NOMO-1 treated with DMSO at 0.1 percent for 48 hours (cell line): ENCODE data around the gene UBXN6.
A peak's percentile ranks its signal among the peaks of the same experiment; 100 is the strongest.

Source experiments
- DNase-seq: peaks from one replicate; lab custom pipeline; 2025; ENCODE audit not compliant: unreplicated experiment; lab: John Stamatoyannopoulos, UW

The UBXN6 gene

DNA sequence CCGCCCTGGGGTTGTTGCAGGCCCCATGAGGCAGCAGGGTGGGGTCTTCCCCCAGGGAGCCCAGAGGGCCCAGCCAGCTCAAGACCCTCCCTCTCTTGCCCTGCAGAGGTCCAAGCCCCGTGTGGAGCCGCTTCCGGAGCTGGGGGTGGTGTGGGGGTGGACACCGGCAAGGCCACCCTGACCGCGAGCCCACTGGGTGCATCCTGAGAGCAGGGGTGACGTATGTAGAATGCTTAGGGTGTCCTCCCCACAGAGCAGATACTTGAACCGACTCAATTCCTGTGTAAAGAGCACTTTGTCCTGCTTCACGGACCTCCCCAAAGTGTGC is 14.8 kb downstream of the UBXN6 start:
- DNase-seq: no peak

DNA sequence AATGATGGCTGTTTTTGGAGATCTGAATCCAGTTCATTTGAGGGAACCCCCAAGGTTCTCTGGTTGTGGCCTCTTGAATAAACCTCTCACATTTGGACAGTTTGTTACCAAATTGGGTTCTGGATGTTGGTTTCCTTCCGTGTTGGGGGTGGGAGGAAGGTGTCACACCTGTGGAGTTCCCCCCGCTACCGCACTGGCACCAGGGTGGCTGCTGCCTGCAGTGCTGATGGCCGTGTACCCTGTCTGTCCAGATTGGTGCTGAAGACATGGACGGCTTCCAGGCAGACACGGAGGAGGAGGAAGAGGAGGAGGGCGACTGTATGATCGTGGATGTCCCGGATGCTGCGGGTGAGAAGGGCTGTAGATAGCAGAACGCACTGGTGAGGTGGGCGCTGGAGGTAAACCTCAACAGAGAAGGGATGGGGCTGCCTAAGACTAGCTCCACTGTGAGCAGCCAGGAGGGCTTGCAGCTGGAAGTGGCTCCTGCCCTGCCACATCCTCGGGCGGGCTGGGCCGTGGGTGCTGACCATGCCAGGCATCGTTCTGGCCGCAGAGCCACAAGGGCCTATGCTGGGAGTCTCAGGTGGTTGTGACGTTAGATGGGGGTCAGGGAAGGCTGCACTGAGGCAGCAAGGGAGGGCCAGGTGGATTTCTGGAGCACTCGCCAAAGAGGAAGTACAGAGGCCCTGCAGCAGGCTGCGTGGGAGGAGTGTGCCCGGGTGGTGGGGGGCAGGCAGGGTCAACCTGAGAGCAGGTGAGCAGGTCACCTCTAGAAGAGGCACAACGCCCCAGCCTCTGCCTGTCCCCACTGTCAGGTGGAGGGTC is 15.4 kb downstream of the UBXN6 start:
- no peak for DNase-seq

DNA sequence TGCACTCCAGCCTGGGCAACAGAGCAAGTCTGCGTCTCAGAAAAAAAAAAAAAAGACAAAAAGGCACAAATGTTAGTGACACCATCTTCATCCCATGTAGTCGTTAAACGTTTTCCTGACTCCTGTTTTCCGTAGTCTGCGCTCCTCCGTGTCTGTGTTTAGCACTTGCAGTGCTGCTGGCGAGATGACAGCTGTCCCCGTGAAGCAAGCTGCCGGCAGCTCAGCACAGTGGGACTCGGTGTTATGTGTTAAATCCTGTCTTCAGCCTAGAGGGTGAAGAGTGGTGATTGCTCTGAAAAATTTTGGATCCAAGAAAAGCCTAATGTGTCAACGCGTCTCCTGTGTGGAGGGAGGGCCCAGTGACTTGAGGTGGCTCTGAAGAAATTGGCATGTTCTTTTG is 18.4 kb downstream of the UBXN6 start:
- DNase-seq: no peak

DNA sequence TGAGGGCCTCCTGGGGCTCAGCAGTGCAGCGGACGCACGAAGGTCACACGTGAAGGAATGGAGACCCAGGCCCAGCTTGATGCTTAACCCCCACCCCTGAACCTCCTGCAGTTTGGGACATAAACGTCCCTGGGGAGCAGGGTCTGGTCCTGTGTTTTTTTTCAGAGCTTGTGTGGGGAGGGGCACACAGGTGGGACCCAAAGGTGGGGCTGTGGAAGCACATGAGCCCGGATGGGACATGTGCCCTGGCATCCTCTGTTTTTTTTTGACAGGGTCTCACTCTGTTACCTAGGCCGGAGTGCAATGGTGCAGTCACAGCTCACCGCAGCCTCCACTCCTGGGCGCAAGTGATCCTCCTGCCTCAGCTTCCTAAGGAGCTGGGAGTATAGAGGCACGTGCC is 20.5 kb downstream of the UBXN6 start:
- DNase-seq: no peak

DNA sequence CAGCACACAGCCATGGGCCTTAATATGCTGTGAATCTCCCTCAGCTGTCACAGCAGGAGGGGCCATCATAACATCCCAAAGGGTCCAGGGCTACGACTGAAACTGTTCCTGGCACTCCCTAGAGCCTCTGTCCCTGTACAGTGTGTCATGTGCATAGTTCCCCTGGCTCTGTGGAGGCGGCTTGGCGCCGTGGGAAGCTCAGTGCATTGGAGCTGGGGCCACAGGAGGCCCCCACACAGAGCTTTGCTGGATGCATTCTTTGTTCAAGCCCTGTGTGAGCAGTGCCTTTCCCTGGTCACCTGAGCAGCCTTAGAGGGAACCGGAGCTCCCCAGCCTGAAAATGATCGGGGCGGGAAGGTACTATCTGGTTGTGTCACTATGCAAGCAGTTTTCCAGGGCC is 21.4 kb downstream of the UBXN6 start:
- DNase-seq: no peak

DNA sequence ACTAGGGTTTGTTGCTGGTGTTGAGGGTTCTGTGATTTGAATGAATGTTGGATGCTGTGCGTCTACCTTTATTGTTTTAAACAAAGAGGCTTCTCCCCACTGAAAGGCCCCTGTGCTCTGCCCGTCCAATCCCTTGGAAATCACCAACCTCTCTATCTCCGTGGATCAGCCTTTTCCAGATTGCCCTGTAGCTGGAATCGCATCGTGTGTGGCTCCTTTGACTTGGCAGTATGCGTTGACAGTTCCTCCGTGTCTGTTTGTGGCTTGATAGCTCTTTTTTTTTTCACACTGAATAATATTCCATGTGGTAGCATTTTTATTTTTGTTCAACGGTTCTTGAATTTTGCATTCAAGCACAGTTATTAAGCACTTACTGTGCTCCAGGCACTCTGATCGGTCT is 23.2 kb downstream of the UBXN6 start:
- DNase-seq: no peak

DNA sequence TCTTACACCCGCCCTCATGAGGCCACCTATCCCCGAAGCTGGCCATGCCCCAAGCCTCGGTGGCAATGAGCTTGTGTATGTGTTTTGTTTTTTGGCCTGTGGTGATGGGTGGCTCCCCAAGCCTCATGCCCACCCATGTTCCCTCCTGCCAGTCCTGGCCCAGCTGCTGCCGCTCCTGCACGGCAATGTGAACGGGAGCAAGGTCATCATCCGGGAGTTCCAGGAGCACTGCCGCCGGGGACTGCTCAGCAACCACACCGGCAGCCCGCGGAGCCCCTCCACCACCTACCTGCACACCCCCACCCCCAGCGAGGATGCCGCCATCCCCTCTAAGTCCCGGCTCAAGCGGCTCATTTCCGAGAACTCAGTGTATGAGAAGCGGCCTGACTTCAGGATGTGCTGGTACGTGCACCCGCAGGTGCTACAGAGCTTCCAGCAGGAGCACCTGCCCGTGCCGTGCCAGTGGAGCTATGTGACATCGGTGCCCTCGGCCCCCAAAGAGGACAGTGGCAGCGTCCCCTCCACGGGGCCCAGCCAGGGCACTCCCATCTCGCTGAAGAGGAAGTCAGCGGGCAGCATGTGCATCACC is 24.6 kb downstream of the UBXN6 start:
- no peak for DNase-seq

DNA sequence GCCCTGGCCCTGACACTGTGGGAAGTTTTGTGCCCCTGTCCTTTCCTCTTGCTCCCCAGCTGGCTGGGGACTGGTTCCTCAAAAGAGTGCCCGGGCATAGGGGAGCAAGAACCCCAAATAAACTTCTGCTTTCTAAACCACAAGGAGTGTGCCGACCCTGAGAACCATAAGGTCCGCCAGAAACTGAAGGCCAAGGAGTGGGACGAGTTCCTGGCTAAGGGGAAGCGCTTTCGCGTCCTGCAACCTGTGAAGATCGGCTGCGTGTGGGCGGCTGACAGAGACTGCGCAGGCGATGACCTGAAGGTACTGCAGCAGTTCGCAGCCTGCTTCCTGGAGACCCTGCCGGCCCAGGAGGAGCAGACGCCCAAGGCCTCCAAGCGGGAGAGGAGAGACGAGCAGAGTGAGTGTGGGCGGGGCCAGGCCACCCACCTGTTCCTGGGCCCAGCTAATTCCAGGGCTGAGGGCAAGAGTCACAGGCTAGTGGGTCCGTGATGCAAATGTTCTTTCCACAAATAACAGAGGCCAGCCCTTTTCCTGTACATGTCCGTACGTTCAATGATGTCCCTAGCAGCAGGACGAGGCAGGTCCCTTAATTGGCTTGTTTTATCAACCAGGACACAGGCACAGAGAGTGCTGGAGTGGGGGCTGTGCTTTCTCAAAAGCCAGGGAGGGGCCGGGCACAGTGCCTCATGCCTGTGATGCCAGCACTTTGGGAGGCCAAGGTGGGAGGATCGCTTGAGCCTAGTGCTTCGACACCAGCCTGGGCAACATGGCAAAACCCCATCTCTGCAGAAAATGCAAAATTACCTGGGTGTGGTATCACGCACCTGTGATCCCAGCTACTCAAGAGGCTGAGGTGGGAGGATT is 25.6 kb downstream of the UBXN6 start:
- DNase-seq: peak; percentile 87

DNA sequence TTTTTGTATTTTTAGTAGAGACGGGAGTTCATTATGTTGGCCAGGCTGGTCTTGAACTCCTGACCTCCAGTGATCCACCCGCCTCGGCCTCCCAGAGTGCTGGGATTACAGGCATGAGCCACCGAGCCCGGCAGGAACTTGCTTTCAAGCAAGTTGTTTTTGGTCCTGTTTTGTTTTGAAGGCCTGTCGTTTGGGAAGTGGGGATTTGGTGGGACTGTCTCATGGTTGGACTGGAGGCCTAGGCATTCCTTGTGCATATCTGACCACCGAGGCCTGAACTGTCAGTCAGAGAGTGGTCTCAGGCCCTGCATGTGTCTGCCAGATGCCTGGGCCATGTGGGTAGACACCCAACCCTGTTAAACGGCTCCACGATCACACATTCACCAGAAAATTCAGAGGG is 26.3 kb downstream of the UBXN6 start:
- DNase-seq: no peak

DNA sequence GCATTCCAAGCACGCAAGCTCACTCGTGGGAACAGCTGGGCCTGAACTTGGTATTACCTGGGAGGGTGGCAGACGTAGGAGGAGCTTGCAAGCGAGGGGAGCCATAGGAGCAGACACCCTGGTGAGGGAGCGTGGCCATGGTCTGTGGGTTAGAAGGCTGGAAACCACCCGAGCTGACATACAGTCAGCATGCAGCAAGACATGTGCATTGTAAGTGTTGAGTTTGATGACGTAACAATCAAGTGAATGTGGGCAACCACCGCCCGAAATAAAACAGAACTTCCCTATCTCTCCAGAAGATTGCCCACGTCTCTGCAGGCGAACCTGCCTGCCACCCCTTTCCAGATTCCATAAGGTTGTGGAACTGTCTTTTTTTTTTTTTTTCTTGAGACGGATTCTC is 26.8 kb downstream of the UBXN6 start:
- DNase-seq: peak; percentile 84

DNA sequence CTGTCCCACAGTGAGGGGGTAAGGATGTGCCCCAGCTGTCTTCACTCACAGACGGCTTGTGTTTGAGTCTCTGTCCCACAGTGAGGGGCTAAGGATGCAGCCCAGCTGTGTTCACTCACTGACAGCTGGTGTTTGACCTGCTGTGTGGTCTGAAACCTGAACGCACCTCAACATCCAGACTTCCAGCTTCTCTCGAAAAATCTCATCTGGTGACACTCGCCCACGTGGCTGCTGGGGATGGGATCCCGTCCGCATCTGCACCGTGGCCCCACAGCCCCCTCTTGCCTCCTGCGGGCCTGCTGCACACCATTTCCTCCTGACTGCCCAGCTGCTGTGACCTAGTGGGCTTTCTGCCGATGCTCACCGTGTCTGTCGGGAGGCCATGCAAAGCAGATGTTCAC is 27.8 kb downstream of the UBXN6 start:
- DNase-seq: no peak

DNA sequence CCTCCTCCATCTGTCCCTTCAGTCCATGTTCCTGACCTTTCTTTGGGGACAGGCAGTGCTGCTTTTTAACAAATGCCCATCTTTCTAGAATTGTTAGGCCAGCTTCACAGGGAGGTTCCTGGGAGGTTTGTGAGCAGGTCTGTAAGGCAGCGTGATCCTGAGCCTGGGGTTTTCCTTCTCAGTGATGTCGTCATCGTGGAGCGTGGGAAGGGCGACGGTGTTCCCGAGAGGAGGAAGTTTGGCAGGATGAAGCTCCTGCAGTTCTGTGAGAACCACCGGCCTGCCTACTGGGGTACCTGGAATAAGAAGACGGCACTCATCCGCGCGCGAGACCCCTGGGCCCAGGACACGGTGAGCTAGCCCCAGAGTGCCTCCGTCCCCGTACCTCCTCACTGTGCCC is 28.3 kb downstream of the UBXN6 start:
- no peak for DNase-seq

DNA sequence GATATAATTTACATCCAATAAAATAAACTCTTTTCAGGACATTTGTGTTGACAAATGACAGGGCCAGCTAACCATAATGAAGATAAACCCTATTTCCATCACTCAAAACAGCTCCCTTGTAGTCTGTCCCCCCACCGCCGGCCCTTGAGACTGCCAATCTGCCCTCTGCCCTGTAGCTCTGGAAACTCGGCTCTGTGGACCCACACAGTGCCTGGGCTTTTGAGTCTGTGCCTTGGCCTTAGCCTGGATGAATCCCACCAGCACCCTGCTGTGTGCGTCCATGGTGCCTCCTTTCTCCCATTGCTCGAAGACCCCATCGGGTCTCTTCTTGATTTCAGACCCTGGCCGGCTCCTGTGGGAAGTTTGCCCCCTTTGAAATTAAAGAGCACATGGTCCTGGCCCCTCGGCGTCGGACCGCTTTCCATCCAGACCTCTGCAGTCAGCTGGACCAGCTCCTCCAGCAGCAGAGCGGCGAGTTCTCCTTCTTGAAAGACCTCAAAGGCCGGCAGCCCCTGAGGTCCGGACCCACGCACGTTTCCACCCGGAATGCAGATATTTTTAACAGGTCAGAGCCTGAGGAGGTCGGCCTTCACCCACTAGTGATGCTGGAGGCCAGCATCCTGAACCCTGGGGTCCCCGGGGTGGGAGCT is 29.1 kb downstream of the UBXN6 start:
- DNase-seq: no peak

DNA sequence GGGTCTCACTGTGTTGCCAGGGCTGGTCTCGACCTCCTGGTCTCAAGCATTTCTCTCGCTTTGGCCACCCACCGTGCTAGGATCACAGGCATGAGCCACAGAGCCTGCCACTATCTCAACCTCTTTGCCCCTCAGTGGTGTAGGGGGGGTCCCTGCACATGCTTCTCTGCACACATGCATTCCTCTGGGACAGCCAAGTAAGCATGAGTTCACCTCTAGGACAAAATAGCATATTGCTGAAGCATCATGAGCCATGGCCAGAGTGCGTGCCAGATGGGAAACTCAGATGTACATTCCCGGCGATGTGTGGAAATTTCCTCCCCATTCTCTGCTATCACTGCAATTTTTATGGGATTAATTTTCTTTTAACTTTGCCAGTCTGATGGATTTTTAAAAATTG is 32.1 kb downstream of the UBXN6 start:
- no peak for DNase-seq

DNA sequence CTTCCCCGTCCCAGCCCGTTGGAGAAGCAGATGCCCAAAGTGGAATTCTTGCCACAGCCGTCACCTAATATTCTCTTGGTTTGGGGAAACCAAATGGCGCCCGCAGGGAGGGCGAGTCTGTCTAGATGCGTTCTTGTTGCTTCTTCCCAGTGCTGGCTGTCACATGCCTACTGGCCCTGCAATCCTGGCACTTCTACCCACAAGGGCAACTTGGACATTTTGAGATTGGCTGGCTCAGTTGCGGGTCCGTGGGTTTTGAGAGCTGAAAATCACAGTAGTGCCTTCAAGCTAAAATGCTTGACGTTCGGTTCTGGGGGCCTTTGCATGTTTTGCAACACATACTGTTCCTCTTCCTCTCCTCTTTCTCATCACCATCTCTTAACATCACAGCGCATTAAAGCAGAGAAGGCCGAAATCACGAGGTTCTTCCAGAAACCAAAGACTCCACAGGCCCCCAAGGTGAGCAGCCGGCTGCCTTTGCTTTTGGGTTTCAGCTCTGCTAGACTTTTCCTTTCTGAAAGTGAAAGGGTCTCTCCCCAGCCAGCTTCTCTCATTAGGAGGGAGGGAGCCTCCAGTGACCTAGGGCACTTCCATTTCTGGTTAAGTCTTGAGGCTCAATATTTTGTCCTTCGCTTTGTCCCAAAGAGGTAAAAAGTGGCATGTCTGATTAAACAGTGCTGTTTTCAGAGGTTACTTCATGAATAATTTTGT is 34.0 kb downstream of the UBXN6 start:
- no peak for DNase-seq

DNA sequence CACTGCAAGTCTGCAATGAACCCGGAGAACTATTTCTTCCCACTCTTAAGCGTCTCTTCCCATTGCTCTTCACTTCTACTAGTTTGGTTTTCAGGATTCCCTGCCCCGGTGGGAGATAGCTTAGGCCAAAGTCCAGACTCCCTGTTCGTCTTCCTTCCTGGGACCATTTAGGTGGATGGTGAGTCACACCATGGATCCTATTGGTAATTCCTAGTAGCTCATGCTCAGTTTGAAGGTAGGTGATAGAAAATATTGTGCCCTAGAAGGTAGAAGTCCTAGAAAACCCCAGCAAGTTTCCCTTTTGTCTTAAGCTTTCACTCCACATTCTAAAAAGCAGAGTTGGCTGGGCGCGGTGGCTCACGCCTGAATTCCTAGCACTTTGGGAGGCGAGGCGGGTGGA is 41.3 kb downstream of the UBXN6 start:
- no peak for DNase-seq

DNA sequence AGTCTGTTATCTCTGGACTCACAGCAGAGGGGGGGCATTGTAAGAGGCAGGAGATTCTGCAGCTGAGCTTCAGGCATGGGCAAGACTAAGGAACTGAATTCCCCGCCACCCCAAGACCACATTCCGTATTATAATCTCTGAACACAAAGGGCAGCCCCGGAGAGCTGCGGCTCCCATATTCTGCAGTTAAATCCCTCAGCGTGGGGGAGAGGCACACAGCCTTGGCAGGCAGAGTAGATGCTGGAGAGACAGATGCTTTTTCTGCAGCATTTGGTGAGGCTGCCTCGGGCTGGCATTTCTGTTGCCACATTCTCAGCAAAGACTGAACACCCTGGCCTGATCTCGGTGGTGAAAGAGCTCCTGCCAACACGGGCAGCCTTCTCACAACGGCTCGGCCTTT is 42.2 kb downstream of the UBXN6 start:
- DNase-seq: no peak

DNA sequence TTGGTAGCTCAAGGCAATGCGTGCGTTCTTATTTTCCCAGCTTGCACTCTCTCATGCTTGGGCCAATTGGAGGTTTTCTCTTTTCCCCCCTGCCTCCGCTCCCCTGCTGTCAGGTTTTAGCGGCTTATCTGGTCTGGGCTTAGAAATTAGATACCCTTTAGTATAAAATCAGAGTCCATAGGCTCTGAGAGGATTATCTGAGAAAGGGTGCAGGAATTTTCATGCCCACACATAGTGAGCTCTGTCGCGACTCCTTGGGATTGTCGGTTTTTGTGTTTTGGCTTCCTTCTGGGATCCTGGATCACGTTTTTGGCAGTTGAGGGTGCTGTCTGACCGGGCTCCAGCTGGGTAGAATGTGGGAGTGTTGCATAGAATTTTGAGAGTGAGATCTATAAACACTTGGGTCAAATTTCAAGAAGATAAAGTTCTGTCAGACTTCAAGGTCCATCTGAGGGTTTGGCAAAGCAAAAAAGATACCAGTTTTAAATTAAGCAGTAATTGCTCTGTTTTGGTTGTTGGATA is 42.7 kb downstream of the UBXN6 start:
- no peak for DNase-seq

DNA sequence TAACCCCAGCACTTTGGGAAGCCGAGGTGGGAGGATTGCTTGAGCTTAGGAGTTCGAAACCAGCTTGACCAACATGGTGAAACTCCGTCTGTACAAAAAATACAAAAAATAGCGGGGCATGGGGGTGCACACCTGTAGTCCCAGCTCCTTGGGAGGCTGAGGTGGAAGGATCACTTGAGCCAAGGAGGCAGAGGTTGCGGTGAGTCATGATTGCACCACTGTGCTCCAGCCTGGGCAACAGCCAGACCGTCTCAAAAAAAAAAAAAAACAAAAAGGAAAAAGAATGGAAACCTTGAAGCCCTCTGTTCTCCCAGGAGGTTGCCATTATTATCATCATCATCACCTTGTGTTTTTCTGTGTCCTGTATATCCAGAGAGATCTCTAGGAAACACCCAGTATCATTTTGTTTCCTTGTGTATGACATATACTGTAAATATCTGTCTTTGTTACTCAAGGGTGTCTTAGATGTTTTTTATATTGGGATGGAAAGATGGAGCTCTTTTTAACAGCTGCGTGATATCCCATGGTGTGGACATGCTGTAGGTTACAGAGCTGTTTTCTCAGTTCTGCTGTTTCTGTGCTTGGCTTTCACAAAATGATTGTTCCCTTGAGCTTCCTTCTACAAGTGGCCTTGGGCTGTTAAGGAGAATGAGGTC is 43.3 kb downstream of the UBXN6 start:
- no peak for DNase-seq

DNA sequence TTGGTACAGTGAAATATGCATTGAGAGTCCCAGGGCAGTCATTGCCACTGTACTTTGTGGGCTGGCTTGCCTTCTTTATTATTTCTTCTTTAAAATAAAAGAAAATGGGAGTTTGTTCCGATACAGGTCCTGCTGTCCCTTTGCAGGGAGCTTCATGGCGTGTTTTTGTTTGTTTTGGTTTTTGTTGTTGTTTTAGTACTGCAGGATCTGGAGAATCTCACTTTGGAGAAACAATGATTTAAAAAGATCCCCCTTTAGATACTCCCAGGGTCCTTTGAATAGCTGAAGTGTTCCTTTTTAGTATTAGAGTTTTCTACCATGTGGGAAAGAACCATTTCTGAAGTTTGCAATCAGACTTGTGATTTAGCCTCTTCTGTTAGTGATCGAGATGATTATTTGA is 44.0 kb downstream of the UBXN6 start:
- no peak for DNase-seq
